ENCODE data around the gene ZNF575. TPM values are rescaled to one million over a fixed set of nuclear protein-coding genes. Genes with fewer than 3 reads are reported as not detected.

ZNF575 gene
- total RNA-seq, 4 donors from 2014 or later, result 0.66 to 0.97 (median 0.82) TPM

DNA sequence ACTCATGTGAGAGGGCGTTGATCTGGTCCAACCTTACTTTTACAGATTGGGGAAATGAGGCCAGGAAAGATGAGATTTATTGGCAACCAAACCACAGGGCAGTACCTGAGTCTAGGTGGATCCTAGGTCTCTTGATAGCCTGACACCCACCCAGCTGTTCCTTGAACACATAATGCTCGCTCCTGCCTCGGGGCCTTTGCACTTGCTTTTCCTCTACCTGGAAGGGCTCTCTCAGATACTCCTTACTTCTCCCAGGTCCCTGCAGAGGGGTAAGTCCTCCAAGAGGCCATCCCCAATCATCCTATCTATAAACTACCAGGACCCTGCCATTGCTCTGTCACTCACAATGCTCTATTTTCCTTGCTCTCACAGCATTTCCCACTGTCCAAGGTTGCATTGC, 7.4 kb downstream of the ZNF575 start:
- intact Hi-C loops (cut with DNase I), result no loop called here

DNA sequence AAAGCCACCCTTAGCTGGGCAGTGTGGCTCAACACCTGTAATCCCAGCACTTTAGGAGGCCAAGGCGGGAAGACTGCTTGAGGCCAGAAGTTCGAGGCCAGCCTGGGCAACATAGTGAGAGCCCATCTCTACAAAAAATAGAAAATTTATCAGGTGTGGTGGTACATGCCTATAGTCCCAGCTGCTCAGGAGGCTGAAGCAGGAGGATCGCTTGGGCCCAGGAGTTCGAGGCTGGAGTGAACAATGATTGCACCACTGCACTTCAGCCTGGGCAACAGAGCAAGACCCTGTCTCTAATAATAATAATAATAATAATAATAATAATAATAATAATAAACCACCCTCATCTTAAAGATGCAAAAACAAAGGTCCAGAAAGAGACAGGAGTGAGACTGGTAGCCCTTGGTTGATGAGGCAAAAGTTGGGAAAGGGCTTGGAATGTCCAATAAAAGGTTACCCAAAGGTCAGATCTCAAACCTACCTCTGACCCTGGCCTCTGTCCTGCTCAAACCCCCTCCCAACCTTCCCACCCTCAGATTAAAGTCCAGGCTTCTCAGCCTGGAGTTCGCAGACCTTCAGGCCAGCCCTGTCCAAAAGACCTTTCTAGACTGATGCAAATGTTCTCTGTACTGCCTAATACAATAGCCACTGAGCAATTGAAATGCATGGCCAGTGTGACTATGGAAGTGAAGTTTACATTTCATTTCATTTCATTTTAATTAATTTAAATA, 9.1 kb downstream of the ZNF575 start:
- H3K27ac ChIP-seq (replicated peaks in 1 of 4), result no peak overlapping the region
- WGBS, result 90% methylated on average over 5 of the region's 5 CpGs
- peaks cover 0 to 9% (median 4%) of the 10 kb centered on the region in 4 donors for H3K9me3 ChIP-seq
- H3K4me1 ChIP-seq, result no peaks in the 10 kb centered on the region
- intact Hi-C loops (cut with DNase I), result no loop called here
- H3K4me3 ChIP-seq, result no peak overlapping the region
- no peak for TF ChIP-seq POLR2A (IDR thresholded peaks at IDR 0.05; ENCODE audit: low read depth)
- TF ChIP-seq EP300 (IDR thresholded peaks at IDR 0.05), result no peak
- no peak for TF ChIP-seq CTCF (IDR thresholded peaks at IDR 0.05)
- no peak for TF ChIP-seq POLR2AphosphoS5 (IDR thresholded peaks at IDR 0.05)
- H3K36me3 ChIP-seq, result peaks cover 41 to 98% (median 79%) of the 10 kb centered on the region in 4 donors
- DNase-seq (ENCODE audit: extremely low spot score), result no peak
- no peaks in the 10 kb centered on the region for H3K27me3 ChIP-seq

More for the DNA sequence above, 7.4 kb downstream of the ZNF575 start:
- no peaks in the 10 kb centered on the region for H3K27me3 ChIP-seq
- H3K27ac ChIP-seq (replicated peaks in 1 of 4), result no peak overlapping the region
- no peak overlapping the region for H3K4me3 ChIP-seq
- peaks cover 0 to 9% (median 4%) of the 10 kb centered on the region in 4 donors for H3K9me3 ChIP-seq
- no peak for DNase-seq (ENCODE audit: extremely low spot score)
- peaks cover 4 to 6% (median 5%) of the 10 kb centered on the region in 4 donors for H3K4me1 ChIP-seq
- H3K36me3 ChIP-seq, result peaks cover 41 to 86% (median 70%) of the 10 kb centered on the region in 4 donors
- 94% methylated on average over 3 of the region's 3 CpGs for WGBS
- no peak for TF ChIP-seq CTCF (IDR thresholded peaks at IDR 0.05)
- no peak for TF ChIP-seq POLR2A (IDR thresholded peaks at IDR 0.05; ENCODE audit: low read depth)
- no peak for TF ChIP-seq EP300 (IDR thresholded peaks at IDR 0.05)
- no peak for TF ChIP-seq POLR2AphosphoS5 (IDR thresholded peaks at IDR 0.05)

DNA sequence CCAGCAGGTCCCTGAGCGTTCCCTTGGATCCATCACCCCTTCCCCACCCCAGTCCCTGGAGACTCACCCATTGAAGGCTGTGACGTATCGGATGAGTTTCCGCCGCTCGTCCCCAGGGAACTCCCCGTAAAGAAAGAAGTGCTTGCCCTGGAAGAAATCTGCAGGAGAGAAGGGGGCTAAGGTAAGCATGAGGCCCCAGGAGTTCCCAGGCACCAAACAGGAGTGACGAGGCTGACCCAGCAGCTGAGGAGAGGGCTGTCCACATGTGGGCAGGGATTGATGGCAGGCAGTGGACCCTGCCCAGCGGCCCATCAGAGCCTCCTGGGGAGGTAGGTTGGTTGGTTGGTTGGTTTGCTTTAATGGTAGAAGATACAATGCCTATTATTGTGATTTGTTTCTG, 11.1 kb downstream of the ZNF575 start:
- TF ChIP-seq EP300 (IDR thresholded peaks at IDR 0.05) (no peak), CTCF (IDR thresholded peaks at IDR 0.05) (no peak), POLR2AphosphoS5 (IDR thresholded peaks at IDR 0.05) (no peak), POLR2A (IDR thresholded peaks at IDR 0.05; ENCODE audit: low read depth) (no peak)
- Histone ChIP-seq H3K4me1 (no peaks in the 10 kb centered on the region), H3K27ac (replicated peaks in 1 of 4) (no peak overlapping the region), H3K4me3 (no peak overlapping the region), H3K9me3 (peaks cover 0 to 5% (median 1%) of the 10 kb centered on the region in 4 donors), H3K27me3 (no peaks in the 10 kb centered on the region), H3K36me3 (peaks cover 36 to 87% (median 71%) of the 10 kb centered on the region in 4 donors)
- 95% methylated on average over 9 of the region's 9 CpGs for WGBS
- DNase-seq (ENCODE audit: extremely low spot score), result no peak
- intact Hi-C loops (cut with DNase I), result no loop called here

DNA sequence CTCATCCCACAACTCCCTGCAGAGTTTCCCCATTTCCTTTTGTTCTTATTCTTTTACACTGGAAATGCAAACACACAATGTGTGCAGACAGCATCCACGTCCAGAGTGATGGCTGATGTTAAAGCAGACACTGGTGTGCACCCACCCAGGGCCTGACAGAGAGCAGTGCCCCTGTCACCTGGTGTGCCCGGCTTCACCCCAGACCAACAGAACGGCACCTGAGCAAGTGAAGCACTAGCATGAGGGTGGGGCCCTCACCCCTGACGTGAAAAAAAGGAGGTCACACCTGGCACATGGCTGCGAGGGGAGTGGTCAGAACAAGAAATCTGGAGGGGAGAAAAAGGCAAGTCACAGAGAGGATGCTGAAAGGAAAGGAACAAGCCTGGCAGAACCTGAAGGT, 12.3 kb downstream of the ZNF575 start:
- Histone ChIP-seq H3K27ac (replicated peaks in 1 of 4) (no peak overlapping the region), H3K36me3 (peaks cover 37 to 86% (median 70%) of the 10 kb centered on the region in 4 donors), H3K9me3 (no peaks in the 10 kb centered on the region), H3K4me3 (no peak overlapping the region), H3K4me1 (no peaks in the 10 kb centered on the region), H3K27me3 (no peaks in the 10 kb centered on the region)
- no peak for TF ChIP-seq POLR2AphosphoS5 (IDR thresholded peaks at IDR 0.05)
- no peak for TF ChIP-seq EP300 (IDR thresholded peaks at IDR 0.05)
- TF ChIP-seq POLR2A (IDR thresholded peaks at IDR 0.05; ENCODE audit: low read depth), result no peak
- TF ChIP-seq CTCF (IDR thresholded peaks at IDR 0.05), result no peak
- no peak for DNase-seq (ENCODE audit: extremely low spot score)
- 91% methylated on average over 5 of the region's 5 CpGs for WGBS
- intact Hi-C loops (cut with DNase I), result no loop called here
